HCT116 (cell line): ENCODE measurements around the gene GSG1L. TPM values are rescaled to one million over a fixed set of nuclear protein-coding genes. Genes with fewer than 3 reads are reported as not detected.

Source experiments
- ATAC-seq: fragments of 200-7000 bp; cut with Tn5 transposase; 2 replicates; pipeline ENCODE4 v1.9.1; 2020; ENCODE audit warnings: mild to moderate bottlenecking, moderate library complexity
- BruUV-seq: library from RNA; stranded (reverse); fragments of 400-500 nt; replicated peaks from 2 replicates; lab custom pipeline; 2021; lab: Mats Ljungman, UMichigan
- CTCF ChIA-PET: fragments of 300-600 bp; sonication (Branson Sonifier 250); formaldehyde crosslinking; loops from one replicate; lab custom pipeline; 2021; ENCODE audit warnings: antibody characterized with exemption; lab: Charles Lee
- POLR2A ChIA-PET: fragments of 300-600, 350-600 bp; sonication (Branson Sonifier 250); formaldehyde crosslinking; loops from one replicate; lab custom pipeline; 2021; ENCODE audit warnings: antibody characterized with exemption; lab: Charles Lee
- RAD21 ChIA-PET, 2 experiments: fragments of 300-600 bp; sonication (Branson Sonifier 250); formaldehyde crosslinking; loops; one replicate each; lab custom pipeline; 2023; ENCODE audit warnings: low total read pairs in 2 of 2; ENCODE audit not compliant: uncharacterized antibody in 2 of 2, unreplicated experiment in 2 of 2, low non-redundant PET in 1 of 2; lab: Charles Lee
- DNase-seq: peaks from one replicate; pipeline ENCODE4 v3.0.0-alpha.2; 2010; ENCODE audit warnings: low read depth, low spot score
- H2AFZ ChIP-seq: fragments of 200-600 bp; shearing (Covaris generic), sonication (generic); 2 replicates; pipeline ENCODE4 v1.6.1; 2017; ENCODE audit warnings: low read depth, mixed run types, mixed read lengths, antibody characterized with exemption, low read length; ENCODE audit not compliant: poor library complexity, severe bottlenecking
- H3K27ac ChIP-seq: 2 replicates; pipeline ENCODE4 v1.5.1; 2012; ENCODE audit warnings: low read depth, low read length
- H3K27me3 ChIP-seq: fragments of 200-600 bp; sonication (generic); 2 replicates; pipeline ENCODE4 v1.6.1; 2016; ENCODE audit warnings: mixed run types, low read length, mixed read lengths; ENCODE audit not compliant: insufficient read depth
- H3K36me3 ChIP-seq, 2 experiments: fragments of 200-500 bp in 1 of 2; fragments of 200-600 bp in 1 of 2; sonication (Bioruptor generic) in 1 of 2; sonication (generic) in 1 of 2; 2 replicates each; pipeline versions ENCODE4 v1.5.1 to v1.6.1; 2014 to 2016; ENCODE audit warnings: low read length in 2 of 2, inconsistent platforms in 1 of 2, mixed read lengths in 1 of 2, mixed run types in 1 of 2; ENCODE audit not compliant: insufficient read depth in 2 of 2, control insufficient read depth in 1 of 2
- H3K4me1 ChIP-seq, 2 experiments: fragments of 200-600 bp in 1 of 2; sonication (generic) in 1 of 2; 2 replicates each; pipeline versions ENCODE4 v1.5.1 to v1.6.1; 2012 to 2017; ENCODE audit warnings: low read length in 2 of 2, inconsistent platforms in 1 of 2, mild to moderate bottlenecking in 1 of 2, mixed read lengths in 1 of 2, mixed run types in 1 of 2, moderate library complexity in 1 of 2; ENCODE audit not compliant: insufficient read depth in 2 of 2, control insufficient read depth in 1 of 2
- H3K4me2 ChIP-seq: fragments of 200-600 bp; sonication (generic); 2 replicates; pipeline ENCODE4 v1.6.1; 2017; ENCODE audit warnings: mixed run types, low read length, mixed read lengths
- H3K4me3 ChIP-seq, 2 experiments: fragments of 200-600 bp in 1 of 2; sonication (generic) in 1 of 2; replicated peaks in 1 of 2; 2 replicates each; pipeline ENCODE4 v1.5.1; 2011 to 2016; ENCODE audit warnings: low read length in 2 of 2, control low read depth in 1 of 2, low read depth in 1 of 2, mild to moderate bottlenecking in 1 of 2, mixed read lengths in 1 of 2, mixed run types in 1 of 2
- H3K79me2 ChIP-seq: fragments of 200-600 bp; sonication (generic); 2 replicates; pipeline ENCODE4 v1.6.1; 2017; ENCODE audit warnings: mild to moderate bottlenecking, mixed run types, low read length, moderate library complexity, mixed read lengths; ENCODE audit not compliant: insufficient read depth
- H3K9ac ChIP-seq: fragments of 200-600 bp; sonication (generic); 2 replicates; pipeline ENCODE4 v1.6.1; 2016; ENCODE audit warnings: low read length, mixed read lengths
- H3K9me2 ChIP-seq: fragments of 200-600 bp; sonication (generic), shearing (Covaris generic); 2 replicates; pipeline ENCODE4 v1.6.1; 2017; ENCODE audit warnings: mixed run types, mild to moderate bottlenecking, moderate library complexity; ENCODE audit not compliant: insufficient read depth
- H3K9me3 ChIP-seq, 2 experiments: fragments of 200-500 bp in 1 of 2; fragments of 200-600 bp in 1 of 2; sonication (Bioruptor generic) in 1 of 2; sonication (generic) in 1 of 2; 2 replicates each; pipeline ENCODE4 v1.6.1; 2014 to 2017; ENCODE audit warnings: low read length in 2 of 2, mixed read lengths in 2 of 2, inconsistent platforms in 1 of 2, low read depth in 1 of 2, mild to moderate bottlenecking in 1 of 2, mixed run types in 1 of 2, moderate library complexity in 1 of 2; ENCODE audit not compliant: control insufficient read depth in 1 of 2, insufficient read depth in 1 of 2
- H4K20me1 ChIP-seq: fragments of 200-600 bp; sonication (generic), shearing (Covaris generic); 2 replicates; pipeline ENCODE4 v1.6.1; 2017; ENCODE audit warnings: mixed run types, mild to moderate bottlenecking, moderate library complexity; ENCODE audit not compliant: insufficient read depth
- CEBPB ChIP-seq: IDR thresholded peaks from 2 replicates; pipeline ENCODE4 v1.6.1; 2012; ENCODE audit warnings: low read depth
- CTCF ChIP-seq, 3 experiments: fragments of 200-600 bp in 1 of 3; sonication (generic) in 1 of 3; IDR thresholded peaks in 2 of 3; conservative IDR thresholded peaks in 1 of 3; 2 replicates each; pipeline ENCODE4 v1.5.1; 2012 to 2017; ENCODE audit warnings: low read depth in 2 of 3, low read length in 2 of 3, antibody characterized with exemption in 1 of 3, borderline replicate concordance in 1 of 3, control low read depth in 1 of 3, mild to moderate bottlenecking in 1 of 3, mixed read lengths in 1 of 3, mixed run types in 1 of 3, moderate library complexity in 1 of 3; ENCODE audit not compliant: insufficient read depth in 1 of 3
- EZH2 ChIP-seq: fragments of 200-600 bp; sonication (generic); IDR thresholded peaks from 2 replicates; pipeline ENCODE4 v1.6.1; 2017; ENCODE audit warnings: antibody characterized with exemption, mixed run types
- EZH2phosphoT487 ChIP-seq: fragments of 200-600 bp; IDR thresholded peaks from 2 replicates; pipeline ENCODE4 v1.6.1; 2018; ENCODE audit warnings: antibody characterized with exemption, borderline replicate concordance
- FOSL1 ChIP-seq: IDR thresholded peaks from 2 replicates; pipeline ENCODE4 v1.6.1; 2012; ENCODE audit warnings: low read depth
- JUND ChIP-seq: IDR thresholded peaks from 2 replicates; pipeline ENCODE4 v1.6.1; 2012
- MAX ChIP-seq: IDR thresholded peaks from 2 replicates; pipeline ENCODE4 v1.6.1; 2012
- POLR2A ChIP-seq: IDR thresholded peaks from 2 replicates; pipeline ENCODE4 v1.7.0; 2011; ENCODE audit warnings: borderline replicate concordance; ENCODE audit not compliant: insufficient read depth, insufficient read length; ENCODE audit errors: extremely low read depth
- SIN3A ChIP-seq: IDR thresholded peaks from 2 replicates; pipeline ENCODE4 v1.6.1; 2012; ENCODE audit warnings: low read depth
- SP1 ChIP-seq: IDR thresholded peaks from 2 replicates; pipeline ENCODE4 v1.6.1; 2012; ENCODE audit warnings: low read depth
- SRF ChIP-seq: IDR thresholded peaks from 2 replicates; pipeline ENCODE4 v1.6.1; 2012; ENCODE audit warnings: low read depth
- TCF7L2 ChIP-seq: IDR thresholded peaks from 2 replicates; pipeline ENCODE4 v1.7.0; 2011; ENCODE audit warnings: borderline replicate concordance, inconsistent platforms; ENCODE audit not compliant: insufficient read depth, insufficient read length; ENCODE audit errors: extremely low read depth
- YY1 ChIP-seq: IDR thresholded peaks from 2 replicates; pipeline ENCODE4 v1.6.1; 2011; ENCODE audit warnings: low read length, low read depth, moderate library complexity, mild to moderate bottlenecking; ENCODE audit not compliant: insufficient replicate concordance; ENCODE audit errors: extremely low read depth
- ZFX ChIP-seq: fragments of 450-650 bp; IDR thresholded peaks from 2 replicates; pipeline ENCODE4 v1.6.1; 2017
- intact Hi-C: fragments of 100-400 bp; cut with micrococcal nuclease; formaldehyde crosslinking; loops from 2 replicates; pipeline ENCODE4 v1.10.0; 2022
- total RNA-seq: library from RNA; stranded (reverse); gene quantifications from one replicate; pipeline ENCODE4 v1.2.1, GENCODE V29; 2021; ENCODE audit not compliant: unreplicated experiment
- TF ChIP-seq, protein P1 (sequence below): IDR thresholded peaks from 2 replicates; pipeline ENCODE4 v1.6.1; 2011; ENCODE audit warnings: mild to moderate bottlenecking, low read length, moderate library complexity; ENCODE audit not compliant: insufficient replicate concordance; ENCODE audit errors: extremely low read depth

The GSG1L gene
- total RNA-seq, 1 experiment from 2014 or later = not detected

GRCh38 chr16:27950206-27950887 lies 113.2 kb downstream of the GSG1L start:
- Histone ChIP-seq H3K4me2 (no peak overlapping the region), H3K9me2 (no peaks in the 10 kb centered on the region), H3K9ac (no peak overlapping the region), H3K4me3 (no peak overlapping the region), H4K20me1 (no peaks in the 10 kb centered on the region), H3K4me1 (no peaks in the 10 kb centered on the region), H2AFZ (no peak overlapping the region), H3K36me3 (no peaks in the 10 kb centered on the region), H3K27ac (no peak overlapping the region), H3K9me3 (peaks cover 0 to 2% of the 10 kb centered on the region in 2 experiments; a peak in 3 of 4 replicates), H3K79me2 (no peaks in the 10 kb centered on the region), H3K27me3 (peaks cover 24% of the 10 kb centered on the region)
- DNase-seq (no peak), ATAC-seq (no peak)
- POLR2A ChIA-PET = no interaction called here
- RAD21 ChIA-PET = no interaction called here
- BruUV-seq = no TSS peak
- intact Hi-C loops = no loop called here
- TF ChIP-seq EZH2 (no peak), ZFX (no peak), SIN3A (no peak), YY1 (no peak), TCF7L2 (no peak), SRF (no peak), EZH2phosphoT487 (no peak), CEBPB (no peak), JUND (no peak)
- CTCF ChIA-PET = no interaction called here

DNA sequence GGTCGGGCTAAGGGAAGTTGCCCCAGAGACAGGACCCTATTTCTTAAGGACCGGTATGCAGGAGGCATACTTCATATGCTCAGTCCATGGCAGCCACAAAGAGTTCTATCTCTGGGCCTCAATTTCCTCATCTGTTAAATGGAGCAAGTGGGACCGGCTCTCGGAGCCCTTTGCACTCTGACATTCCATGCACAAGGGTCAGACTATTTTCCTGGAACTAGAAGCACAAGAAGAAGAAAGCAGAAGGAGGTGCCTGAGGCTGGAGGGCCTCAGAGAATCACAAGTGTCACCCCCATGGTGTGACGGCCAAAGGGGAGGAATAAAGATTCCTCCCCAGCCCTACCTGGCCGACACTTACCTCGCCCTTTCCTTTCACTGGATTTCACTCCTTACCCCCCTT lies 115.8 kb downstream of the GSG1L start:
- Histone ChIP-seq H3K4me3 (no peak overlapping the region), H3K4me2 (no peak overlapping the region), H3K9me2 (no peaks in the 10 kb centered on the region), H3K4me1 (no peaks in the 10 kb centered on the region), H3K27me3 (peaks cover 17% of the 10 kb centered on the region), H3K79me2 (no peaks in the 10 kb centered on the region), H2AFZ (no peak overlapping the region), H3K36me3 (no peaks in the 10 kb centered on the region), H3K9me3 (no peaks in the 10 kb centered on the region), H4K20me1 (no peaks in the 10 kb centered on the region), H3K9ac (no peak overlapping the region), H3K27ac (no peak overlapping the region)
- no peak for ATAC-seq
- CTCF ChIA-PET = no interaction called here
- no peak for DNase-seq
- intact Hi-C loops = no loop called here
- BruUV-seq = no TSS peak
- POLR2A ChIA-PET = no interaction called here
- RAD21 ChIA-PET = no interaction called here
- TF ChIP-seq, protein P1, sequence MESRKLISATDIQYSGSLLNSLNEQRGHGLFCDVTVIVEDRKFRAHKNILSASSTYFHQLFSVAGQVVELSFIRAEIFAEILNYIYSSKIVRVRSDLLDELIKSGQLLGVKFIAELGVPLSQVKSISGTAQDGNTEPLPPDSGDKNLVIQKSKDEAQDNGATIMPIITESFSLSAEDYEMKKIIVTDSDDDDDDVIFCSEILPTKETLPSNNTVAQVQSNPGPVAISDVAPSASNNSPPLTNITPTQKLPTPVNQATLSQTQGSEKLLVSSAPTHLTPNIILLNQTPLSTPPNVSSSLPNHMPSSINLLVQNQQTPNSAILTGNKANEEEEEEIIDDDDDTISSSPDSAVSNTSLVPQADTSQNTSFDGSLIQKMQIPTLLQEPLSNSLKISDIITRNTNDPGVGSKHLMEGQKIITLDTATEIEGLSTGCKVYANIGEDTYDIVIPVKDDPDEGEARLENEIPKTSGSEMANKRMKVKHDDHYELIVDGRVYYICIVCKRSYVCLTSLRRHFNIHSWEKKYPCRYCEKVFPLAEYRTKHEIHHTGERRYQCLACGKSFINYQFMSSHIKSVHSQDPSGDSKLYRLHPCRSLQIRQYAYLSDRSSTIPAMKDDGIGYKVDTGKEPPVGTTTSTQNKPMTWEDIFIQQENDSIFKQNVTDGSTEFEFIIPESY = no peak
- TF ChIP-seq EZH2phosphoT487 (no peak), YY1 (no peak), EZH2 (no peak), CTCF (IDR thresholded peaks at IDR 0.05 in 2 of 3, conservative IDR thresholded peaks at IDR 0.05 in 1 of 3; ENCODE audit: borderline replicate concordance in 1 of 3, insufficient read depth in 1 of 3, low read depth in 2 of 3, low read length in 2 of 3) (no peak), SP1 (no peak), MAX (no peak), CEBPB (no peak), POLR2A (no peak), TCF7L2 (no peak), FOSL1 (no peak)
